Right lobe of liver (tissue), 6 donors: ENCODE data around the gene STEAP4. TPM values are rescaled to one million over a fixed set of nuclear protein-coding genes. Genes with fewer than 3 reads are reported as not detected.
A peak's percentile ranks its signal among the peaks of the same experiment; 100 is the strongest.

Experiments
- ATAC-seq, 4 donors: fragments of 200-7000 bp; cut with Tn5 transposase; one replicate each; pipeline ENCODE4 v1.9.1; 2020; ENCODE audit warnings: mild to moderate bottlenecking in 4 of 4, moderate library complexity in 4 of 4
- DNase-seq, 3 donors: peaks; one replicate each; pipeline ENCODE4 v3.0.0-alpha.2; 2020
- H3K27ac ChIP-seq, 3 donors: fragments of 200-600 bp; one replicate each; pipeline ENCODE4 v1.8.0; 2022
- H3K27me3 ChIP-seq, 2 donors: fragments of 200-600 bp; one replicate each; pipeline ENCODE4 v1.8.0; 2022
- H3K36me3 ChIP-seq, 4 donors: fragments of 200-600 bp; sonication (generic) in 1 of 4; one replicate each; pipeline versions ENCODE4 v1.5.1 to v1.8.0; 2017 to 2022; ENCODE audit warnings: control low read depth in 1 of 4
- H3K4me1 ChIP-seq, 4 donors: fragments of 200-600 bp; sonication (generic) in 1 of 4; one replicate each; pipeline versions ENCODE4 v1.5.1 to v1.8.0; 2017 to 2022; ENCODE audit warnings: control low read depth in 1 of 4
- H3K4me3 ChIP-seq, 3 donors: fragments of 200-600 bp; one replicate each; pipeline ENCODE4 v1.8.0; 2022
- H3K9me3 ChIP-seq, 4 donors: fragments of 200-600 bp; sonication (generic) in 1 of 4; one replicate each; pipeline versions ENCODE4 v1.5.1 to v1.8.0; 2017 to 2022; ENCODE audit warnings: control low read depth in 1 of 4
- POLR2A ChIP-seq: fragments of 450-650 bp; IDR thresholded peaks from one replicate; pipeline ENCODE4 v1.6.1; 2017; ENCODE audit warnings: antibody characterized with exemption, mild to moderate bottlenecking
- WGBS: methylation state at CpG from one replicate; pipeline ENCODE4 v1.1.6; 2018; ENCODE audit warnings: low coverage, low lambda C conversion rate; ENCODE audit not compliant: insufficient coverage; ENCODE audit errors: missing lambda C conversion rate; 5-methylcytosine and 5-hydroxymethylcytosine counted together
- intact Hi-C, 2 donors: fragments of 100-400 bp; cut with DNase I; formaldehyde crosslinking; loops; one replicate each; pipeline versions ENCODE4 v1.11.2 to v1.14.1; 2022
- total RNA-seq, 6 experiments: library from RNA; depleted of rRNA in 2 of 6; stranded (reverse); fragments of >200 nt in 2 of 6; fragmentation: NEBNext Ultra II Directional in 3 of 6; extraction: Animal tissue kit (Norgen Biotek cat#: 25700) in 3 of 6; gene quantifications; one replicate each; pipeline versions ENCODE4 v1.1.0 to v1.2.4, GENCODE V29; 2016 to 2023
- TF ChIP-seq, protein P1 (sequence below), 4 donors: fragments of 200-600 bp in 3 of 4; fragments of 450-650 bp in 1 of 4; IDR thresholded peaks; one replicate each; pipeline versions ENCODE4 v1.5.1 to v1.8.0; 2016 to 2022; ENCODE audit warnings: antibody characterized with exemption in 4 of 4, mild to moderate bottlenecking in 2 of 4
- donor health status: DM: no; HTN: yes; CAD: no.
- donor health status: DM: no; HTN: no; CAD: no.
- donor health status: DM: no; HTN: no; CAD: no.
- donor health status: DM: no; HTN: yes; CAD: no.
- donor health status: DM: no; HTN: yes; CAD: no.

STEAP4 gene
- total RNA-seq, 6 experiments from 2014 or later, result 16.3 to 158 (median 22.9) TPM

GRCh38 chr7:88254721-88255424 lies 51.8 kb downstream of the STEAP4 start:
- Histone ChIP-seq H3K4me3 (no peak overlapping the region), H3K27ac (no peak overlapping the region), H3K36me3 (no peaks in the 10 kb centered on the region), H3K27me3 (no peaks in the 10 kb centered on the region), H3K4me1 (no peaks in the 10 kb centered on the region), H3K9me3 (peaks cover 0 to 10% (median 0%) of the 10 kb centered on the region in 4 donors)
- no peak for ATAC-seq
- WGBS, result no CpG with 5 or more reads among the region's 2 CpGs
- no peak for TF ChIP-seq POLR2A
- TF ChIP-seq, protein P1, sequence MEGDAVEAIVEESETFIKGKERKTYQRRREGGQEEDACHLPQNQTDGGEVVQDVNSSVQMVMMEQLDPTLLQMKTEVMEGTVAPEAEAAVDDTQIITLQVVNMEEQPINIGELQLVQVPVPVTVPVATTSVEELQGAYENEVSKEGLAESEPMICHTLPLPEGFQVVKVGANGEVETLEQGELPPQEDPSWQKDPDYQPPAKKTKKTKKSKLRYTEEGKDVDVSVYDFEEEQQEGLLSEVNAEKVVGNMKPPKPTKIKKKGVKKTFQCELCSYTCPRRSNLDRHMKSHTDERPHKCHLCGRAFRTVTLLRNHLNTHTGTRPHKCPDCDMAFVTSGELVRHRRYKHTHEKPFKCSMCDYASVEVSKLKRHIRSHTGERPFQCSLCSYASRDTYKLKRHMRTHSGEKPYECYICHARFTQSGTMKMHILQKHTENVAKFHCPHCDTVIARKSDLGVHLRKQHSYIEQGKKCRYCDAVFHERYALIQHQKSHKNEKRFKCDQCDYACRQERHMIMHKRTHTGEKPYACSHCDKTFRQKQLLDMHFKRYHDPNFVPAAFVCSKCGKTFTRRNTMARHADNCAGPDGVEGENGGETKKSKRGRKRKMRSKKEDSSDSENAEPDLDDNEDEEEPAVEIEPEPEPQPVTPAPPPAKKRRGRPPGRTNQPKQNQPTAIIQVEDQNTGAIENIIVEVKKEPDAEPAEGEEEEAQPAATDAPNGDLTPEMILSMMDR (IDR thresholded peaks at IDR 0.05), result no peak
- no peak for DNase-seq
- intact Hi-C loops, result loop anchor here in 1 of 2 donors (5.0 kb wide), 1 partner anchor 107 kb away; no protein-coding TSS in a partner anchor

DNA sequence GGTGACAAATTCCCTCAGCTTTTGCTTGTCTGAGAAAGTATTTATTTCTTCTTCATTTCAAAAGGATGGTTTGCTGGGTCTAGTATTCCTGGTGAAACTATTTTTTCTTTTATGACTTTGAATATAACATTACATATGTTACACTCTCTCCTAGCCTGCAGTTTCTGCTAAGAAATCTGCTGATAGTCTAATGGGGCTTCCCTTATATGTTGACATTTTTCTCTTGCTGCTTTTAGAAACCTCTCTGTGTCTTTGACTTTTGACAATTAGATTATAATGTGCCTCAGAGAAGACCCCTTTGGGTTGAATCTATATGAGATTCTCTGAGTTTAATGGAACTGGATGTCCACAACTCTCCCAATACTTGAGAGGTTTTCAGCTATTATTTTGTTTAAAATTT lies 53.1 kb downstream of the STEAP4 start:
- Histone ChIP-seq H3K36me3 (no peaks in the 10 kb centered on the region), H3K27me3 (no peaks in the 10 kb centered on the region), H3K27ac (no peak overlapping the region), H3K4me3 (no peak overlapping the region), H3K9me3 (peaks cover 0 to 10% (median 0%) of the 10 kb centered on the region in 4 donors), H3K4me1 (no peaks in the 10 kb centered on the region)
- ATAC-seq (no peak), DNase-seq (no peak)
- TF ChIP-seq, protein P1 (IDR thresholded peaks at IDR 0.05), result no peak
- TF ChIP-seq POLR2A, result no peak
- intact Hi-C loops, result loop anchor here in 1 of 2 donors (5.0 kb wide), 1 partner anchor 109 kb away; no protein-coding TSS in a partner anchor

- Histone ChIP-seq H3K4me1 (no peaks in the 10 kb centered on the region), H3K27me3 (no peaks in the 10 kb centered on the region), H3K4me3 (no peak overlapping the region), H3K27ac (no peak overlapping the region), H3K36me3 (no peaks in the 10 kb centered on the region), H3K9me3 (no peaks in the 10 kb centered on the region)
- TF ChIP-seq POLR2A, result no peak
- TF ChIP-seq, protein P1 (IDR thresholded peaks at IDR 0.05), result no peak
- no peak for DNase-seq
- intact Hi-C loops, result loop anchor here in 1 of 2 donors (10.0 kb wide), 1 partner anchor 111 kb away; no protein-coding TSS in a partner anchor
- WGBS, result 82% methylated on average over 1 of the region's 1 CpG
- ATAC-seq, result no peak
Measured at GRCh38 chr7:88244258-88244657, 62.4 kb downstream of the STEAP4 start.

DNA sequence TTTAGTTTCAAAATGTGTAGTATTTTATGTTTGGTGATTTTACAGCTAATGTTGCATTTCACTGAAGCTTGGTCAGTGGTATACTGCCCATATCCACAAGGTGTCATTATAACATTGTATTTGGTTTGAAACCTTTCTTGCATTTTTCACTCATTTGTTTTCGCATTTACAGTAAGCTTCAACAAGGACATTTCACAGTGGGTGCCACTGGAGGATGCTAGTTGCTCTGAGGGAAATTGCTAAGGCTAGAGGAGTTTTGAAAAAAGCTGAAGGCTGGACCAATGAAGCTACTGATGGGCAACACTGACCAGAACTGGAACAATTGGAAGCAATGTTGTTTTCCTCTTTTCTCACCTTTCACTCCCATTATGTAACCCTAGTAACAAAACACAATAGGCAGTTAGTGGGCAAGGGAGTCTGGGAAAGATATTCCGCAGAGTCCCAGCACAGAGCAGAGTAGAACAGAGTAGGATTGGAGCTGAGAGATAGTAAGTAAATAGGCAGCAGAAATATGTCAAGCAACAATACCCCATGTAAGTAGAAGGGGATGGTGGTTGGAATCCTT lies 63.3 kb downstream of the STEAP4 start:
- no peak for TF ChIP-seq POLR2A
- TF ChIP-seq, protein P1 (IDR thresholded peaks at IDR 0.05), result peak; percentile 76 to 87 (median 81)
- WGBS, result 24% methylated on average over 2 of the region's 2 CpGs
- H3K36me3 ChIP-seq, result no peaks in the 10 kb centered on the region
- H3K9me3 ChIP-seq, result no peaks in the 10 kb centered on the region
- H3K4me3 ChIP-seq, result no peak overlapping the region
- ATAC-seq (peak; percentile 88 to 100 (median 90)), DNase-seq (no peak)
- H3K27ac ChIP-seq, result no peak overlapping the region
- no peaks in the 10 kb centered on the region for H3K4me1 ChIP-seq
- intact Hi-C loops, result loop anchor here in 1 of 2 donors (10.0 kb wide), 1 partner anchor 111 kb away; no protein-coding TSS in a partner anchor
- no peaks in the 10 kb centered on the region for H3K27me3 ChIP-seq
